ENCODE measurements around the gene RUNDC1.

Gene RUNDC1

DNA sequence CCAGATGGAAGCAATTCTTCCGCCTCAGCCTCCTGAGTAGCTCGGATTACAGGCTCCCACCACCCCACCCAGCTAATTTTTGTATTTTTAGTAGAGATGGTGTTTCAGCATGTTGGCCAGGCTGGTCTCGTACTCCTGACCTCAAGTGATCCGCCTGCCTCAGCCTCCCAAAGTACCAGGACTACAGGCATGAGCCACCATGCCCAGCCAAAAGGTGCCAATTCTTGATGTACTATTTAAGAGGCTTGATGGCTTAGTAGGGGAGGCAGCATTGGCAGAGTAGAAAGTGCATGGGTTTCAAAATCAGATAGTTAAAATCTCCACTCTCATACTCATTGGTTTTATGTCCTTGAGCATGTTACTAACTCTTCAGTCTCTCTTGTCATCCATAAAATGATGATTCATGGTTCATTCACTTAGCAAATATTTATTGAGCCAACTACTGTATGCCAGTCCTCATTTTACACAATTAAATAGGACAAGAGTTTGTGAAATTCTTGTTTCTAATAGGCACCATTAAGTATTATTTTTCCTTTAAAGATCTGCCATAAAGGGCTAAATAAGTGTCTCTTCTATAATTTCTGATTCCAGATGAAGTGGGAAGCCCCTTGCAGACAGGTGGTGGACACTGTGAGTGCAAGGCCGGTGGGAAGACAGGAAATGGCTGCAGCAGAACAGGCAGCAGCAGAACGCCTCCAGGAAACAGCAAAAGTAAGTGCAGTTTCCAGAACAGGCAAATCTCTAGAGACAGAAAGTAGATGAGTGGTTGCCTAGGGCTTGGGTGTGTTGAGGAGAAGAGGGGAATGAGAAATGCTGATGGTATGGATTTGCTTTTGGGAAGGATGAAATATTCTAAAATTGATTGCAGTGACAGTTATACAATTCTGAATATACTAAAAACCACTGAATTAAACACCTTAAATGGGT, 9.6 kb downstream of the RUNDC1 start:
- in situ Hi-C loops (cut with MboI; ENCODE audit: low sequenced_read_pairs) = loop anchor here (5.0 kb wide), 1 partner anchor 33 kb away; no protein-coding TSS in a partner anchor

DNA sequence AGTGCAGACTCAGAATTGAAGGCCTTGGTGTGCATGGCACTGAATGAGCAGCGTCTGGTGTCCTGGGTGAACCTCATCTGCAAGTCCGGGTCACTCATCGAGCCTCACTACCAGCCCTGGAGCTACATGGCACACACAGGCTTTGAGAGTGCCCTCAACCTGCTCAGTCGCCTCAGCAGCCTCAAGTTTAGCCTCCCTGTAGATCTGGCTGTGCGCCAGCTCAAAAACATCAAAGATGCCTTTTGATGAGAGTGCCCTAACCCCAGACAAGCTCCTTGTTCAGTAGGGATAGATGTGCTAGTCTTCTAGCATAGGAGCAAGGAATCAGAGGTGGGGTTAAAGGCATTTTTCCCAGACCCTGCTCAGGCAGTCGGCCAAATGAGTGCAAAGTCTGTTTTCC, 11.1 kb downstream of the RUNDC1 start:
- in situ Hi-C loops (cut with MboI; ENCODE audit: low sequenced_read_pairs) = loop anchor here (5.0 kb wide), 1 partner anchor 34 kb away; no protein-coding TSS in a partner anchor

GRCh38 chr17:42992872-42993271, 12.5 kb downstream of the RUNDC1 start:
- in situ Hi-C loops (cut with MboI; ENCODE audit: low sequenced_read_pairs) = loop anchor here (5.0 kb wide), 1 partner anchor 36 kb away; no protein-coding TSS in a partner anchor

GRCh38 chr17:42993913-42994312, 13.5 kb downstream of the RUNDC1 start:
- in situ Hi-C loops (cut with MboI; ENCODE audit: low sequenced_read_pairs) = loop anchor here (5.0 kb wide), 1 partner anchor 37 kb away; no protein-coding TSS in a partner anchor

- in situ Hi-C loops (cut with MboI; ENCODE audit: low sequenced_read_pairs) = no loop called here
Observed at GRCh38 chr17:42997390-42997983, 17.1 kb downstream of the RUNDC1 start.

DNA sequence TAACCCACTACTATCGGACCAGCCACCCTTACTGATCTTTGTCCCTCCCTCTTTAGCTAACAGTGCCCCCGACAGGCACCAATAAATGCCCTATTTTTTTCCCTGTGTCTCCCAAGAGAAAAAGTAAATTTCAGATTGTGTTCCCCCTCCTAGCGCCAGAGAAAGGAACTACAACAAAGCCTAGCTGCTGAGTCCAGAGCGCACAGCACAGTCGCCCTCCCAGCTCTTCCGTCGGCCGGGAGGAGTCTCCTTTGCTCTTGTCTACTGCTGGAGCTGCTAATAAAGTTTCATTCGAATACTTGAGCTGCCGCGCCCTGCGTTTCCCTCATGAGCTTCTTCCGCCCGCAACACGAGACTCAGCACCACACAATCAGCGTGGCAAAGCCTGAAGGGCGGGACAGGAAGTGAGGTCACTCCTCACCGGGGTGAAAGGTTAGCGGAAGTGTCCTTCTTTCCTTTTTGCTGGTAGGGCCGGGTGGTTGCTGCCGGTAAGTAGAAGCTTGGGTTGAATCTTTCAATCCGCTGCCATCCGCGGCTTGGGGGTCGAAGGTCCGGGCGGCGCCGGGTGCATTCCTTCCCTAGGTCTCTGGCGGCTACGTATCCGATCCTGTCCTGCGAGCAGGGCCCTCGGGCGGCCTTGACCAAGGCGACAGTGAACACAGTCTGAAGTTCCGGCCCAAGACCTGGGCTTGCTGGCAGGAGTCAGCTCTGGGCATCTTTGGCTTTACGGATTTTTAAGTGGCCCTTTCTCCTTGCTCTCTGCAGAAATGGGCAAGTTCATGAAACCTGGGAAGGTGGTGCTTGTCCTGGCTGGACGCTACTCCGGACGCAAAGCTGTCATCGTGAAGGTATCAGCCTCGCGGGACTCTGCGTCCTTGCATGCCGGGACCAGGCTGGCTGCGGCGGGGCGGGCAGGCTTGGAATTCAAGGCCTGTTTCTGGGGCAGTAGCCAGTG, 17.9 kb downstream of the RUNDC1 start, which contains the start of gene RPL27:
TSS of gene RPL27 (plus strand) at position 436 of the 955 bp plus-strand sequence. CDS start at position 768, 332 bp downstream.
- in situ Hi-C loops (cut with MboI; ENCODE audit: low sequenced_read_pairs) = no loop called here

GRCh38 chr17:42999003-42999525, 18.7 kb downstream of the RUNDC1 start:
- in situ Hi-C loops (cut with MboI; ENCODE audit: low sequenced_read_pairs) = no loop called here

DNA sequence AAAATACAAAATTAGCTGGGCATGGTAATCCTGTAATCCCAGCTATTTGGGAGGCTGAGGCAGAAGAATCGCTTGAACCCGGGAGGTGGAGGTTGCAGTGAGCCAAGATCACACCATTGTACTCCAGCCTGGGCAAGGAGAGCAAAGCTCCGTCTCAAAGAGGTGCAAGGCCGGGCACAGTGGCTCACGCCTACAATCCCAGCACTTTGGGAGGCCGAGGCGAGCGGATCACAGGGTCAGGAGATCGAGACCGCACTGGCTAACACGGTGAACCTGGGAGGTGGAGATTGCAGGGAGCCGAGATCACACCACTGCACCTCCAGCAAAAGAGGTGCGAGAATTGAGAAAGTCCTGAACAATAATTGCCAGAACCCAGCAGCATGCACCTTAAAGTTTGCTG, 20.5 kb downstream of the RUNDC1 start:
- in situ Hi-C loops (cut with MboI; ENCODE audit: low sequenced_read_pairs) = loop anchor here (25.0 kb wide), 1 partner anchor 311 kb away; no protein-coding TSS in a partner anchor

- in situ Hi-C loops (cut with MboI; ENCODE audit: low sequenced_read_pairs) = loop anchor here (25.0 kb wide), 1 partner anchor 309 kb away; no protein-coding TSS in a partner anchor
Observed at GRCh38 chr17:43003542-43004172, 23.3 kb downstream of the RUNDC1 start.

DNA sequence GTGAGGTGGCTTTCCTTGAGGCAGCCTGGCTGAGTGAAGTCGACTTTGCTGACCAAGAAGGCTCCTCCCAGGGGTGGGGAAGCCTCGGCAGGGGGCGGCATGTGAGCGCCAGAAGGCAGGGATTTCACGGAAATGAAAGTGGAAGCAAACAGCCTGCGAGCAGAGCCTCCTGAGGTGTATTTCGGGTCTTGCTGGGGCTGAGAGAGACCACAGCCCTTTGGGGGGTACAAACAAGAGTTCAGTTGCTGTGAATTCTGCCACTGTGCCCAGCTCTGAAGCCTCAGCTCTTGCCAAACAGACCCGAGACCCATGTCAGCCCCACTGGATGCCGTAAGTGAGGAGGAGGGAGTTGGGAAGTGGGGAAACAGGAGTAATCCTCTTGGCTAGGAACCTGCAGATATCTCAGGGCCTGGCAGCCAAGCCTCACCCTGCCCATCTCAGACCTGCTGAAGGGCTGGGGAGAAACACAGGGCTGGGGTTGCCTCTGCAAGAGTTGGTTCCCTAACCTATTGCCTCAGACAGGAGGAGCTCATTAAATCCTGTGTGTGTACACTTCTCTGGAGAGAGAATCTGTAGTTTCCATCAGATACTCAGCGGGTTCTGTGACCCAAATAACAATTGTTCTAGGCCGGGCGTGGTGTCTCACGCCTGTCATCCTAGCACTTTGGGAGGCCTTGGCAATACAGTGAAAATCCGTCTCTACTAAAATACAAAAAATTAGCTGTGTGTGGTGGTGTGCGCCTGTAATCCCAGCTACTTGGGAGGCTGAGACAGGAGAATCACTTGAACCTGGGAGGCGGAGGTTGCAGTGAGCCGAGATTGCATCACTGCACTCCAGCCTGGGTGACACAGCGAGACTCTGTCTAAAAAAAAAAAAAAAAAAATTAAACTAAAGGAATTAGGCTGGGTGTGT, 26.5 kb downstream of the RUNDC1 start, which contains the start of gene IFI35:
TSS of gene IFI35 (plus strand) at position 146 of the 913 bp plus-strand sequence. CDS start at position 310, 164 bp downstream.
- in situ Hi-C loops (cut with MboI; ENCODE audit: low sequenced_read_pairs) = loop anchor here (25.0 kb wide), 1 partner anchor 305 kb away; no protein-coding TSS in a partner anchor

- in situ Hi-C loops (cut with MboI; ENCODE audit: low sequenced_read_pairs) = loop anchor here (25.0 kb wide), 1 partner anchor 302 kb away; no protein-coding TSS in a partner anchor
Observed at GRCh38 chr17:43010667-43011308, 30.4 kb downstream of the RUNDC1 start.

DNA sequence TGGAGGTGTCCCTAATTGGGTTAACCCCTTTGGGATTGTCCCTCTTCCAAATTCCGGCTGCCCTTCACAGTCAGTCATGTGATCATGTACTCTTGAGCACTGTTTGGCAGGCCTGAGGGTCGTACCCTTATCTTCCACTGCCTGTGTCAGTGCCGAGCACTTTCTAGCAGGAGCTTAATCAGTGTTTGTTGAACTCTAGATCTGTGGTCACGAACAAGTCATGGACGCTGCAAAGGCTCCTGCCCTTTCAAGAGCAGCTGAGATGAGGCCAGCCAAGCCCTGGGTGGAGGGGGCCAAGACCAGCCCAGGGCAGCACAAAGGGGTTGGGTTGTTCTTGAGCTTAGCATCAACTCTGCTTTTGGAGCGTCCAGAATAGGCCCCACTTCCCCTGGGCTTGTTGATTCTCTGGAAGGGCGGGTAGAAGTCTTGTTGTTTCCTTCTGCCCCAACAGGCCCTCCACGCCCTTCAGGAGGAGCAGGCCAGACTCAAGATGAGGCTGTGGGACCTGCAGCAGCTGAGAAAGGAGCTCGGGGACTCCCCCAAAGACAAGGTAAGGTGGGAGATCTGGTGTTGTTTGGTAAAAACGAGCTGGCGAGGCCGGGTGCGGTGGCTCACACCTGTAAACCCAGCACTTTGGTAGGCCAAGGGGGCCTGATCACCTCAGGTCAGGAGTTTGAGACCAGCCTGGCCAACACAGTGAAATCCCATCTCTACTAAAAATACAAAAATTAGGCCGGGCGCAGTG, 31.5 kb downstream of the RUNDC1 start:
- in situ Hi-C loops (cut with MboI; ENCODE audit: low sequenced_read_pairs) = loop anchor here (25.0 kb wide), 1 partner anchor 300 kb away; no protein-coding TSS in a partner anchor

DNA sequence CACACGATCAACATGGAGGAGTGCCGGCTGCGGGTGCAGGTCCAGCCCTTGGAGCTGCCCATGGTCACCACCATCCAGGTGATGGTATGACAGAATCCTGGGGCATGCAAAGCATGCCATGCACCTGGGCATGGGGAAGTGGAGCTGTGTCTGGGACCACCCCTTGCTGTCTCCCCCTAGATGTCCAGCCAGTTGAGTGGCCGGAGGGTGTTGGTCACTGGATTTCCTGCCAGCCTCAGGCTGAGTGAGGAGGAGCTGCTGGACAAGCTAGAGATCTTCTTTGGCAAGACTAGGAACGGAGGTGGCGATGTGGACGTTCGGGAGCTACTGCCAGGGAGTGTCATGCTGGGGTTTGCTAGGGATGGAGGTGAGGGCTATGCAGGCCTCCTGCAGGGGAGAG, 32.9 kb downstream of the RUNDC1 start:
- in situ Hi-C loops (cut with MboI; ENCODE audit: low sequenced_read_pairs) = loop anchor here (25.0 kb wide), 1 partner anchor 299 kb away; no protein-coding TSS in a partner anchor

DNA sequence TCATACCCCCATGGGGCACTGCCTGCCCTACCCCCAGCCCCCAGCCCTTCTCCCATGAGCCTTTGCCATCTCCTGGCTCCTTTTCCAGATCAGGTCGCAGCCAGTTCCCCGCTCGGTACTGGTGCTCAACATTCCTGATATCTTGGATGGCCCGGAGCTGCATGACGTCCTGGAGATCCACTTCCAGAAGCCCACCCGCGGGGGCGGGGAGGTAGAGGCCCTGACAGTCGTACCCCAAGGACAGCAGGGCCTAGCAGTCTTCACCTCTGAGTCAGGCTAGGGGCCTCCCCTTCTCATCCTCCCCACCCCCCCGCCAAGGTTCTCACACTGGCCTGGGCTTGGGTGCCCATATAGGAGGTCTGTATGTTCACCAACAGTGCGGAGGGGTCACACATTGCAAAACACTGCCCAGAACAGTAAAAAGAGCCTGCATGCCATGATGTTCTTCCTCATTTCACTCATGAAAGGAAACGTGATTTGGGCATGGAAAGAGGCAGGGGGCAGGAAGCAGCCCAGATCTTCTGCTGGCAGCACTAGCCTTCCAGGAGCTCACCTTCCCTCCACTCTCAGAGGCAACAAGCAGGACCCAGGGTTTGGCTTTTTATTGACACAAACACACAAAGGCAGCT, 33.8 kb downstream of the RUNDC1 start:
- in situ Hi-C loops (cut with MboI; ENCODE audit: low sequenced_read_pairs) = loop anchor here (25.0 kb wide), 1 partner anchor 298 kb away; no protein-coding TSS in a partner anchor

DNA sequence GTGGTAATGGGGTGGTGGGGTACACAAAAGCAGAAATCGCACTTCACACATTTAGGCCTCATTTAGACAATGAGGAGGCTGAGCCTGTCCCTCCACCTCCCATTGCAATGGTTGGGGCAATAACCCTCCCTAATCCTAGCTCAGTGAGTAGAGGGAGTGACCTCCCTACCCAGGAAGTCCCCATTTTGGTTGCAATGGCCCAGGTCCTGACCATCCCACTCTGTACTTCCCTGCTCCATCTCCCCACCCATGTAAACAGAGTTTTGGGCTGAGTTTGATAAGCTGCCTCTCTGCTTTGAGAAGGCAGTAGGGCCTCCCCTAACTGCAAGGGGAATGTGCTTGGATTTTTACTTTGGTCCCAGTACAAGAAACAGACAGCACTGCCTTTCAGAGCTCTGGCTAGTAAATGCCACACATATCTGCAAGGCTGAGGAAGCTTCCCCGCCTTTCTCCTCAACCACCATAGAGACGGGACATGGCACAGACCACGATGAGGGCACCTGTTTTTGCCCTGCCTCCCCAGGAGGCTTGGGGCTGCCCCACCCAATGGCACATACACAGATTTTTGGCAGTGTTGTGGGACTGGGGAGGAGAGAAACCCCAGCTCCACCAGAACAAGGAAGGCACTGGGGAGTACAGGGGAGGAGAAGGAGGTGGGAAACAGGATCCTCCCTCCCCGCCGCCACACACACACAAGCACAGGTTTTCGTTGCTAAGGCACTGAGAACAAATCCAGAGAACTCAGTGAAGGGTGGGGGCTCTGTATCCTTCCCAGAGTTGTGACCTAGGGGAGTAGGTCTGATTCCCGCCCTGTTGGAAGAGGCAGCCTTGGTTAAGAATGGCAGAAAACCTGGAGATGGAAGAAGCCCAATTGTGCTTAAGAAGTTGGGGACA, 34.5 kb downstream of the RUNDC1 start:
- in situ Hi-C loops (cut with MboI; ENCODE audit: low sequenced_read_pairs) = loop anchor here (25.0 kb wide), 1 partner anchor 297 kb away; no protein-coding TSS in a partner anchor
